ENCODE measurements around the gene SUSD5. TPM values are rescaled to one million over a fixed set of nuclear protein-coding genes. Genes with fewer than 3 reads are reported as not detected.

The SUSD5 gene
- total RNA-seq, 1 experiment from 2014 or later = 4.9 TPM

DNA sequence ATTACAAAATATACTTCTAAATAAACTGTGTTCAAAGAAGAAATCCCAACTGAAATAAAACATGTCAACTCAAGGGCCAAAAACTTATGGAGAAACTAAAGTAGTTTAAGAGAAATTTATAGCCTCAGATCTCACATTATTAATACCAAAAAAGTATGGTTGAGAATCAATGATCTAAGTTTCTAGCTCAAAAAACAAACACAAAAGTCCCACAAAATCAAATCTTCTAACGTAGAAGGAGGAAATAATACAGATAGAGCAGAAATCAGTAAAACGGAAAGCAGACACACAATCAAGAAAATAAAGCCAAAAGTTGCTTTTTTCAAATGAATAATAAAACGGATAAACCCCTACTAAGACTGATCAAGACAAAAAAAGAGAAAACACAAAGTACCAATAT lies 2.9 kb downstream of the SUSD5 start:
- peaks cover 12 to 14% of the 10 kb centered on the region in 2 experiments for H3K4me1 Mint-ChIP-seq

More for the DNA sequence above, 2.9 kb downstream of the SUSD5 start:
- Mint-ChIP-seq H3K36me3 (ENCODE audit: insufficient read depth in 1 of 3, low read depth in 3 of 3) (peaks cover 0 to 2% (median 0%) of the 10 kb centered on the region in 3 experiments; a peak in 1 of 7 replicates), H3K27ac (no peak overlapping the region), H3K4me3 (no peak overlapping the region), H3K9me3 (no peaks in the 10 kb centered on the region), H3K27me3 (ENCODE audit: low read depth) (peaks cover 55% of the 10 kb centered on the region)
- no peak overlapping the region for H3K4me2 ChIP-seq (ENCODE audit: insufficient read depth, insufficient read length, low read length)
- H2BK120ac ChIP-seq (ENCODE audit: low read depth, low read length, poor library complexity, severe bottlenecking) = no peak overlapping the region
- H2AK5ac ChIP-seq (ENCODE audit: insufficient read length, low read length) = no peak overlapping the region
- H2BK15ac ChIP-seq (ENCODE audit: low read depth, low read length) = no peak overlapping the region
- H2BK20ac ChIP-seq (ENCODE audit: low read depth, low read length, poor library complexity, severe bottlenecking) = no peak overlapping the region
- TF ChIP-seq, protein P1, sequence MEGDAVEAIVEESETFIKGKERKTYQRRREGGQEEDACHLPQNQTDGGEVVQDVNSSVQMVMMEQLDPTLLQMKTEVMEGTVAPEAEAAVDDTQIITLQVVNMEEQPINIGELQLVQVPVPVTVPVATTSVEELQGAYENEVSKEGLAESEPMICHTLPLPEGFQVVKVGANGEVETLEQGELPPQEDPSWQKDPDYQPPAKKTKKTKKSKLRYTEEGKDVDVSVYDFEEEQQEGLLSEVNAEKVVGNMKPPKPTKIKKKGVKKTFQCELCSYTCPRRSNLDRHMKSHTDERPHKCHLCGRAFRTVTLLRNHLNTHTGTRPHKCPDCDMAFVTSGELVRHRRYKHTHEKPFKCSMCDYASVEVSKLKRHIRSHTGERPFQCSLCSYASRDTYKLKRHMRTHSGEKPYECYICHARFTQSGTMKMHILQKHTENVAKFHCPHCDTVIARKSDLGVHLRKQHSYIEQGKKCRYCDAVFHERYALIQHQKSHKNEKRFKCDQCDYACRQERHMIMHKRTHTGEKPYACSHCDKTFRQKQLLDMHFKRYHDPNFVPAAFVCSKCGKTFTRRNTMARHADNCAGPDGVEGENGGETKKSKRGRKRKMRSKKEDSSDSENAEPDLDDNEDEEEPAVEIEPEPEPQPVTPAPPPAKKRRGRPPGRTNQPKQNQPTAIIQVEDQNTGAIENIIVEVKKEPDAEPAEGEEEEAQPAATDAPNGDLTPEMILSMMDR (conservative IDR thresholded peaks at IDR 0.05) = no peak
- WGBS (ENCODE audit: extremely low coverage, insufficient read length, low lambda C conversion rate) = no CpG with 5 or more reads among the region's 3 CpGs
- no peak for DNase-seq
- H3K14ac ChIP-seq (ENCODE audit: insufficient read depth, low read length) = no peak overlapping the region
- H2BK5ac ChIP-seq (ENCODE audit: insufficient read length, low read length) = no peak overlapping the region
- no peak overlapping the region for H4K5ac ChIP-seq (ENCODE audit: insufficient read length, low read depth, low read length)
- no peaks in the 10 kb centered on the region for H3K9me3 ChIP-seq (ENCODE audit: control insufficient read depth, low read depth, low read length)
- no peak overlapping the region for H2BK12ac ChIP-seq (ENCODE audit: insufficient read length, low read depth, low read length)
- no peak overlapping the region for H4K8ac ChIP-seq (replicated peaks; ENCODE audit: insufficient read length, low read depth, low read length)
- no peak overlapping the region for H4K91ac ChIP-seq (ENCODE audit: insufficient read length, low read depth, low read length)
- H3K9ac ChIP-seq (ENCODE audit: extremely low read depth, insufficient read length, low read length) = no peak overlapping the region
- H3K4me1 ChIP-seq (ENCODE audit: insufficient read depth, low read length) = no peaks in the 10 kb centered on the region
- H3K79me2 ChIP-seq (ENCODE audit: insufficient read depth, low read length) = no peaks in the 10 kb centered on the region
- H3K18ac ChIP-seq (ENCODE audit: insufficient read length, low read depth, low read length) = no peak overlapping the region
- H3T11ph ChIP-seq (ENCODE audit: low read length) = no peak overlapping the region
- H3K56ac ChIP-seq (ENCODE audit: insufficient read length, low read depth, low read length) = no peak overlapping the region
- H3K23ac ChIP-seq (ENCODE audit: insufficient read length, low read depth, low read length) = no peak overlapping the region
- H3K23me2 ChIP-seq (ENCODE audit: insufficient read length, low read depth, low read length, poor library complexity, severe bottlenecking) = peaks cover 12% of the 10 kb centered on the region
- H2AFZ ChIP-seq (ENCODE audit: low read length) = no peak overlapping the region
- no peak overlapping the region for H3K27ac ChIP-seq (ENCODE audit: insufficient read length, low read depth, low read length)
- H3K4ac ChIP-seq (ENCODE audit: low read depth, low read length) = no peak overlapping the region
- H3K79me1 ChIP-seq (ENCODE audit: insufficient read depth, low read depth, low read length, poor library complexity, severe bottlenecking) = no peaks in the 10 kb centered on the region
- no peaks in the 10 kb centered on the region for H4K20me1 ChIP-seq (ENCODE audit: control insufficient read depth, insufficient read depth, insufficient read length)
- peaks cover 22% of the 10 kb centered on the region; the same call in 1 of the 2 replicates for H3K27me3 ChIP-seq (ENCODE audit: insufficient read depth, low read length)
